ENCODE data around the gene MED15.

- TF ChIP-seq CTCF (IDR thresholded peaks at IDR 0.05; ENCODE audit: control extremely low read depth in 1 of 3, insufficient read depth in 1 of 3, low read depth in 1 of 3, low read length in 3 of 3) (no peak), EZH2 (IDR thresholded peaks at IDR 0.05; ENCODE audit: low read depth, low read length, severe bottlenecking) (no peak), MAX (IDR thresholded peaks at IDR 0.05) (no peak), GABPA (IDR thresholded peaks at IDR 0.05; ENCODE audit: borderline replicate concordance, insufficient read depth, low read length) (no peak), POLR2A (IDR thresholded peaks at IDR 0.05; ENCODE audit: control extremely low read depth in 1 of 2, low read depth in 2 of 2, low read length in 2 of 2) (no peak), RFX5 (IDR thresholded peaks at IDR 0.05; ENCODE audit: borderline replicate concordance, low read depth, low read length) (no peak), SRF (IDR thresholded peaks at IDR 0.05; ENCODE audit: low read depth, low read length) (no peak), CHD2 (IDR thresholded peaks at IDR 0.05; ENCODE audit: low read length) (no peak), SIN3A (conservative IDR thresholded peaks at IDR 0.05 in 1 of 2, IDR thresholded peaks at IDR 0.05 in 1 of 2; ENCODE audit: low read depth in 1 of 2, low read length in 2 of 2) (no peak), TEAD4 (IDR thresholded peaks at IDR 0.05; ENCODE audit: low read depth, low read length) (no peak), SUZ12 (IDR thresholded peaks at IDR 0.05; ENCODE audit: low read length) (no peak), TAF1 (IDR thresholded peaks at IDR 0.05; ENCODE audit: low read depth, low read length) (no peak), RAD21 (IDR thresholded peaks at IDR 0.05 in 1 of 2, conservative IDR thresholded peaks at IDR 0.05 in 1 of 2; ENCODE audit: low read depth in 2 of 2, low read length in 2 of 2) (no peak)
These were observed 43.9 kb upstream of the MED15 start for GRCh38 chr22:20463324-20464095.

Data from H1 (cell line).